ENCODE data around the gene EVI5. TPM values are rescaled to one million over a fixed set of nuclear protein-coding genes. Genes with fewer than 3 reads are reported as not detected.
A peak's percentile ranks its signal among the peaks of the same experiment; 100 is the strongest.

Gene EVI5
- polyA plus RNA-seq, 2 of the 4 experiments (the other 2 are of a cell fraction) = 10.2 to 10.4 TPM

GRCh38 chr1:92833840-92834239, 48.9 kb upstream of the EVI5 start:
- TF ChIP-seq CHD2 (IDR thresholded peaks at IDR 0.05; ENCODE audit: low read length, partially characterized antibody) (no peak), HES2 (IDR thresholded peaks at IDR 0.05) (no peak), EP300 (IDR thresholded peaks at IDR 0.05) (no peak), RCOR1 (IDR thresholded peaks at IDR 0.05; ENCODE audit: low read depth, low read length) (no peak), SREBF2 (IDR thresholded peaks at IDR 0.05) (no peak), TP53 (CRISPR knock-in tag; IDR thresholded peaks at IDR 0.05) (no peak), EHF (CRISPR knock-in tag; IDR thresholded peaks at IDR 0.05) (no peak)
- Histone ChIP-seq H3K4me2 (peak overlapping the region; percentile 97), H3K27ac (peak overlapping the region; percentile 27 to 94; a peak in 2 of 6 replicates), H3K4me1 (peaks cover 41% of the 10 kb centered on the region), H3K9me3 (no peaks in the 10 kb centered on the region), H3K4me3 (peak overlapping the region; percentile 96)
- no peak for DNase-seq (ENCODE audit: low read depth in 1 of 2, low spot score in 1 of 2)
- WGBS (ENCODE audit: missing lambda C conversion rate) = 41% methylated on average over 5 of the region's 5 CpGs
- CTCF ChIA-PET = interaction anchor here (1.5 kb wide), 1 partner anchor 9 kb away, joined by 6 read pairs; no protein-coding TSS in a partner anchor
- FAIRE-seq = no peak
- no peak for ATAC-seq
- POLR2A ChIA-PET = interaction anchor here (0.9 kb wide), 1 partner anchor 49 kb away, joined by 3 read pairs; the partner anchor contains the start of gene EVI5

DNA sequence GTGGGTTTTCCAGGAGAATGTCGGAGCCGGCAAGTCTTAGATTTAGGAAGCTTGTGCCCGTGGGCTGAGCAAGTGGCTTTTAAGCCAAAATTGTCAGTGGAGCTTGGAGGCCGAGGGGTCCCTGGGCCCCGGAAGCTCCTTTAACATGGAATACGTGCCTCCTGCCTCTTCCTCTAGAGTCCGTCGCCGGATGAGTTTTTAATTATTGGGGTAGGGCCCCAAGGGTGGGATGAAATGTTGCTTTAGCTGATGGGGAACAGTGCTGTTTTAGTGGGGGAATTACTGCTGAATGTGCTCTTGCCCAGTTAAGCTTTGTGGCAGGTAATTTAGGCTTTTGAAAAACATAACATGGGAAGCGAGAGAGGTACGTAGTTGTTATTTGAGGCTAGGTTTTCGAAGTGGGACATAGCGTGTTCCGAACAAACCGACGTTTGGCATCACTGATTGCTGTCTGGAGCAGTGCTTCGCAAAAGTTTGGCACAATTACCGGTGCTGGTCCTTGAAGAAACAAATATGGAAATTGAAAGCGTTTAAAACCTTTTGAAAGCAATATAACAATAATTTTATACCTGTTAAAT, 47.7 kb upstream of the EVI5 start:
- Histone ChIP-seq H3K4me3 (peak overlapping the region; percentile 96), H3K4me2 (peak overlapping the region; percentile 97), H3K9me3 (no peaks in the 10 kb centered on the region), H3K27ac (peak overlapping the region; percentile 94 to 98), H3K4me1 (peaks cover 35% of the 10 kb centered on the region)
- WGBS (ENCODE audit: missing lambda C conversion rate) = 2% methylated on average over 19 of the region's 19 CpGs
- FAIRE-seq (no peak), DNase-seq (ENCODE audit: low read depth in 1 of 2, low spot score in 1 of 2) (no peak), ATAC-seq (peak in 1 of 2 experiments; percentile 7; a peak in 3 of 6 replicates)
- POLR2A ChIA-PET = interaction anchor here (0.6 to 1.9 kb wide), 11 partner anchors 10 to 1077 kb away, joined by 3 to 13 read pairs (median 5); partner anchors contain the start of genes EVI5 and MTF2
- TF ChIP-seq TP53 (CRISPR knock-in tag; IDR thresholded peaks at IDR 0.05) (no peak), SMC3 (IDR thresholded peaks at IDR 0.05) (no peak), CTCF (IDR thresholded peaks at IDR 0.05) (no peak), NR3C1 (IDR thresholded peaks at IDR 0.05) (no peak), HES2 (IDR thresholded peaks at IDR 0.05) (no peak), ZC3H11A (IDR thresholded peaks at IDR 0.05) (no peak), KDM5A (IDR thresholded peaks at IDR 0.05) (no peak), RFX5 (IDR thresholded peaks at IDR 0.05) (no peak), MAZ (IDR thresholded peaks at IDR 0.05; ENCODE audit: borderline replicate concordance, low read depth, low read length) (no peak), PHF8 (IDR thresholded peaks at IDR 0.05; ENCODE audit: borderline replicate concordance, low read depth) (no peak; the same call in 1 of the 2 replicates), EP300 (IDR thresholded peaks at IDR 0.05) (no peak), NPAS2 (CRISPR knock-in tag; IDR thresholded peaks at IDR 0.05; ENCODE audit: borderline replicate concordance) (no peak), HOXB5 (CRISPR knock-in tag; IDR thresholded peaks at IDR 0.05) (no peak), JUNB (IDR thresholded peaks at IDR 0.05) (no peak)
- TF ChIP-seq, protein P1, sequence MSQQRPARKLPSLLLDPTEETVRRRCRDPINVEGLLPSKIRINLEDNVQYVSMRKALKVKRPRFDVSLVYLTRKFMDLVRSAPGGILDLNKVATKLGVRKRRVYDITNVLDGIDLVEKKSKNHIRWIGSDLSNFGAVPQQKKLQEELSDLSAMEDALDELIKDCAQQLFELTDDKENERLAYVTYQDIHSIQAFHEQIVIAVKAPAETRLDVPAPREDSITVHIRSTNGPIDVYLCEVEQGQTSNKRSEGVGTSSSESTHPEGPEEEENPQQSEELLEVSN (IDR thresholded peaks at IDR 0.05; ENCODE audit: borderline replicate concordance, low read depth) = no peak
- TF ChIP-seq, protein P2, sequence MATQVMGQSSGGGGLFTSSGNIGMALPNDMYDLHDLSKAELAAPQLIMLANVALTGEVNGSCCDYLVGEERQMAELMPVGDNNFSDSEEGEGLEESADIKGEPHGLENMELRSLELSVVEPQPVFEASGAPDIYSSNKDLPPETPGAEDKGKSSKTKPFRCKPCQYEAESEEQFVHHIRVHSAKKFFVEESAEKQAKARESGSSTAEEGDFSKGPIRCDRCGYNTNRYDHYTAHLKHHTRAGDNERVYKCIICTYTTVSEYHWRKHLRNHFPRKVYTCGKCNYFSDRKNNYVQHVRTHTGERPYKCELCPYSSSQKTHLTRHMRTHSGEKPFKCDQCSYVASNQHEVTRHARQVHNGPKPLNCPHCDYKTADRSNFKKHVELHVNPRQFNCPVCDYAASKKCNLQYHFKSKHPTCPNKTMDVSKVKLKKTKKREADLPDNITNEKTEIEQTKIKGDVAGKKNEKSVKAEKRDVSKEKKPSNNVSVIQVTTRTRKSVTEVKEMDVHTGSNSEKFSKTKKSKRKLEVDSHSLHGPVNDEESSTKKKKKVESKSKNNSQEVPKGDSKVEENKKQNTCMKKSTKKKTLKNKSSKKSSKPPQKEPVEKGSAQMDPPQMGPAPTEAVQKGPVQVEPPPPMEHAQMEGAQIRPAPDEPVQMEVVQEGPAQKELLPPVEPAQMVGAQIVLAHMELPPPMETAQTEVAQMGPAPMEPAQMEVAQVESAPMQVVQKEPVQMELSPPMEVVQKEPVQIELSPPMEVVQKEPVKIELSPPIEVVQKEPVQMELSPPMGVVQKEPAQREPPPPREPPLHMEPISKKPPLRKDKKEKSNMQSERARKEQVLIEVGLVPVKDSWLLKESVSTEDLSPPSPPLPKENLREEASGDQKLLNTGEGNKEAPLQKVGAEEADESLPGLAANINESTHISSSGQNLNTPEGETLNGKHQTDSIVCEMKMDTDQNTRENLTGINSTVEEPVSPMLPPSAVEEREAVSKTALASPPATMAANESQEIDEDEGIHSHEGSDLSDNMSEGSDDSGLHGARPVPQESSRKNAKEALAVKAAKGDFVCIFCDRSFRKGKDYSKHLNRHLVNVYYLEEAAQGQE (IDR thresholded peaks at IDR 0.05) = no peak
- CTCF ChIA-PET = interaction anchor here (0.5 to 2.6 kb wide), 9 partner anchors 10 to 578 kb away, joined by 3 to 12 read pairs (median 7); partner anchors contain the start of gene EVI5
